Activated CD4-positive, alpha-beta T cell treated with anti-CD3 and anti-CD28 coated beads, Interleukin-2, amount 10 ng/mL, durations not matched to agents 24 days and 14 days (primary cell): Measurements from ENCODE around the gene ROBO3. TPM values are rescaled to one million over a fixed set of nuclear protein-coding genes. Genes with fewer than 3 reads are reported as not detected.

Source experiments
- DNase-seq: peaks from one replicate; pipeline ENCODE4 v3.0.0; 2022
- H3K27ac Mint-ChIP-seq: one replicate; pipeline ENCODE4 v1.8.0; 2022; ENCODE audit warnings: mild to moderate bottlenecking, mixed read lengths
- H3K27me3 Mint-ChIP-seq: one replicate; pipeline ENCODE4 v1.8.0; 2022; ENCODE audit warnings: mixed read lengths
- H3K36me3 Mint-ChIP-seq: one replicate; pipeline ENCODE4 v1.8.0; 2022; ENCODE audit warnings: low read depth, mild to moderate bottlenecking, mixed read lengths
- H3K4me1 Mint-ChIP-seq: one replicate; pipeline ENCODE4 v1.8.0; 2021; ENCODE audit warnings: mixed read lengths
- H3K4me3 Mint-ChIP-seq: one replicate; pipeline ENCODE4 v1.8.0; 2022; ENCODE audit warnings: mild to moderate bottlenecking, moderate library complexity, mixed read lengths
- H3K9me3 Mint-ChIP-seq: one replicate; pipeline ENCODE4 v1.8.0; 2021; ENCODE audit warnings: mixed read lengths
- intact Hi-C: fragments of 100-400 bp; cut with micrococcal nuclease; formaldehyde crosslinking; loops from one replicate; pipeline ENCODE4 v1.15.1; 2023
- total RNA-seq: library from RNA; stranded (reverse); gene quantifications from 2 replicates; pipeline ENCODE4 v1.2.3, GENCODE V29; 2022

The ROBO3 gene
- total RNA-seq, 1 donor from 2014 or later: 6.5 TPM

GRCh38 chr11:124884869-124885479 lies 19.7 kb downstream of the ROBO3 start:
- H3K27ac Mint-ChIP-seq: no peak overlapping the region
- DNase-seq: no peak
- no peaks in the 10 kb centered on the region for H3K9me3 Mint-ChIP-seq
- no peaks in the 10 kb centered on the region for H3K4me1 Mint-ChIP-seq
- no peak overlapping the region for H3K4me3 Mint-ChIP-seq
- peaks cover 13% of the 10 kb centered on the region for H3K27me3 Mint-ChIP-seq
- intact Hi-C loops: no loop called here
- H3K36me3 Mint-ChIP-seq: no peaks in the 10 kb centered on the region

- Mint-ChIP-seq H3K4me3 (no peak overlapping the region), H3K27me3 (peaks cover 13% of the 10 kb centered on the region), H3K27ac (no peak overlapping the region), H3K4me1 (no peaks in the 10 kb centered on the region), H3K36me3 (no peaks in the 10 kb centered on the region), H3K9me3 (no peaks in the 10 kb centered on the region)
- DNase-seq: no peak
- intact Hi-C loops: no loop called here
Measured at GRCh38 chr11:124886476-124886875, 21.2 kb downstream of the ROBO3 start.

GRCh38 chr11:124886978-124887666 lies 21.9 kb downstream of the ROBO3 start:
- Mint-ChIP-seq H3K4me1 (no peaks in the 10 kb centered on the region), H3K9me3 (no peaks in the 10 kb centered on the region), H3K27me3 (peaks cover 13% of the 10 kb centered on the region), H3K27ac (no peak overlapping the region), H3K4me3 (no peak overlapping the region), H3K36me3 (no peaks in the 10 kb centered on the region)
- no peak for DNase-seq
- intact Hi-C loops: no loop called here

- Mint-ChIP-seq H3K4me3 (no peak overlapping the region), H3K27ac (no peak overlapping the region), H3K4me1 (no peaks in the 10 kb centered on the region), H3K9me3 (no peaks in the 10 kb centered on the region), H3K36me3 (no peaks in the 10 kb centered on the region), H3K27me3 (peaks cover 15% of the 10 kb centered on the region)
- no peak for DNase-seq
- intact Hi-C loops: no loop called here
Measured at GRCh38 chr11:124887667-124888013, 22.4 kb downstream of the ROBO3 start.

- Mint-ChIP-seq H3K9me3 (no peaks in the 10 kb centered on the region), H3K27me3 (peaks cover 15% of the 10 kb centered on the region), H3K36me3 (no peaks in the 10 kb centered on the region), H3K27ac (no peak overlapping the region), H3K4me3 (no peak overlapping the region), H3K4me1 (no peaks in the 10 kb centered on the region)
- DNase-seq: no peak
- intact Hi-C loops: no loop called here
Measured at GRCh38 chr11:124889191-124890091, 24.2 kb downstream of the ROBO3 start.

GRCh38 chr11:124890151-124890550 lies 24.9 kb downstream of the ROBO3 start:
- no peak for DNase-seq
- no peak overlapping the region for H3K27ac Mint-ChIP-seq
- no peaks in the 10 kb centered on the region for H3K36me3 Mint-ChIP-seq
- no peaks in the 10 kb centered on the region for H3K9me3 Mint-ChIP-seq
- no peak overlapping the region for H3K4me3 Mint-ChIP-seq
- peaks cover 15% of the 10 kb centered on the region for H3K27me3 Mint-ChIP-seq
- H3K4me1 Mint-ChIP-seq: no peaks in the 10 kb centered on the region
- intact Hi-C loops: no loop called here

GRCh38 chr11:124890683-124891372 lies 25.6 kb downstream of the ROBO3 start:
- Mint-ChIP-seq H3K9me3 (no peaks in the 10 kb centered on the region), H3K36me3 (no peaks in the 10 kb centered on the region), H3K4me3 (no peak overlapping the region), H3K27ac (no peak overlapping the region), H3K4me1 (no peaks in the 10 kb centered on the region), H3K27me3 (peaks cover 15% of the 10 kb centered on the region)
- intact Hi-C loops: no loop called here
- no peak for DNase-seq

GRCh38 chr11:124891373-124891861 lies 26.2 kb downstream of the ROBO3 start:
- DNase-seq: no peak
- Mint-ChIP-seq H3K9me3 (no peaks in the 10 kb centered on the region), H3K27me3 (peaks cover 13% of the 10 kb centered on the region)

GRCh38 chr11:124892146-124892545 lies 26.9 kb downstream of the ROBO3 start:
- no peaks in the 10 kb centered on the region for H3K4me1 Mint-ChIP-seq
- DNase-seq: no peak
- peaks cover 12% of the 10 kb centered on the region for H3K27me3 Mint-ChIP-seq
- H3K4me3 Mint-ChIP-seq: no peak overlapping the region
- no peaks in the 10 kb centered on the region for H3K9me3 Mint-ChIP-seq
- H3K27ac Mint-ChIP-seq: no peak overlapping the region
- no peaks in the 10 kb centered on the region for H3K36me3 Mint-ChIP-seq
- intact Hi-C loops: no loop called here

More at GRCh38 chr11:124891373-124891861, 26.2 kb downstream of the ROBO3 start:
- H3K4me3 Mint-ChIP-seq: no peak overlapping the region
- no peaks in the 10 kb centered on the region for H3K4me1 Mint-ChIP-seq
- intact Hi-C loops: no loop called here
- H3K36me3 Mint-ChIP-seq: no peaks in the 10 kb centered on the region
- H3K27ac Mint-ChIP-seq: no peak overlapping the region

GRCh38 chr11:124892750-124893454 lies 27.7 kb downstream of the ROBO3 start:
- intact Hi-C loops: no loop called here
- Mint-ChIP-seq H3K4me3 (no peak overlapping the region), H3K27ac (no peak overlapping the region), H3K27me3 (peaks cover 12% of the 10 kb centered on the region), H3K36me3 (no peaks in the 10 kb centered on the region), H3K9me3 (no peaks in the 10 kb centered on the region), H3K4me1 (peaks cover 4% of the 10 kb centered on the region)
- DNase-seq: no peak

GRCh38 chr11:124893781-124894401 lies 28.7 kb downstream of the ROBO3 start:
- peaks cover 6% of the 10 kb centered on the region for H3K27me3 Mint-ChIP-seq
- intact Hi-C loops: no loop called here
- no peak overlapping the region for H3K4me3 Mint-ChIP-seq
- H3K27ac Mint-ChIP-seq: no peak overlapping the region
- no peak for DNase-seq
- no peaks in the 10 kb centered on the region for H3K36me3 Mint-ChIP-seq
- peaks cover 4% of the 10 kb centered on the region for H3K4me1 Mint-ChIP-seq
- H3K9me3 Mint-ChIP-seq: no peaks in the 10 kb centered on the region

- Mint-ChIP-seq H3K9me3 (no peaks in the 10 kb centered on the region), H3K4me1 (peaks cover 4% of the 10 kb centered on the region), H3K36me3 (no peaks in the 10 kb centered on the region), H3K4me3 (no peak overlapping the region), H3K27ac (no peak overlapping the region), H3K27me3 (peaks cover 8% of the 10 kb centered on the region)
- no peak for DNase-seq
- intact Hi-C loops: no loop called here
Measured at GRCh38 chr11:124894606-124895430, 29.6 kb downstream of the ROBO3 start.
